Aorta (tissue), 5 donors: ENCODE results near the gene IFITM5. TPM values are rescaled to one million over a fixed set of nuclear protein-coding genes. Genes with fewer than 3 reads are reported as not detected.
"Not testable (repeated sequence)": the region's sequence is repeated elsewhere in the genome, so short reads cannot be mapped to it uniquely, and the experiment has no call there.

Experiments
- ATAC-seq: fragments of 200-7000 bp; cut with Tn5 transposase; one replicate; pipeline ENCODE4 v1.9.1; 2022; ENCODE audit warnings: moderate library complexity; ENCODE audit not compliant: low FRiP score
- DNase-seq, 2 donors: peaks; one replicate each; pipeline ENCODE4 v3.0.0-alpha.2; 2020
- H3K27ac ChIP-seq, 2 donors: one replicate each; pipeline ENCODE4 v1.5.1; 2013; ENCODE audit warnings: low read length in 2 of 2, mild to moderate bottlenecking in 2 of 2, moderate library complexity in 2 of 2, control low read depth in 1 of 2, inconsistent platforms in 1 of 2, low read depth in 1 of 2
- H3K27me3 ChIP-seq, 2 donors: one replicate each; pipeline ENCODE4 v1.6.1; 2013; ENCODE audit warnings: control low read depth in 1 of 2, low read length in 1 of 2, mild to moderate bottlenecking in 1 of 2, moderate library complexity in 1 of 2; ENCODE audit not compliant: insufficient read depth in 2 of 2, control insufficient read depth in 1 of 2
- H3K36me3 ChIP-seq, 2 donors: one replicate each; pipeline ENCODE4 v1.6.1; 2013; ENCODE audit warnings: control low read depth in 1 of 2, low read length in 1 of 2, mild to moderate bottlenecking in 1 of 2; ENCODE audit not compliant: insufficient read depth in 2 of 2, control insufficient read depth in 1 of 2
- H3K4me1 ChIP-seq, 2 donors: one replicate each; pipeline ENCODE4 v1.6.1; 2013; ENCODE audit warnings: low read length in 2 of 2, control low read depth in 1 of 2, mild to moderate bottlenecking in 1 of 2, moderate library complexity in 1 of 2; ENCODE audit not compliant: insufficient read depth in 2 of 2, control insufficient read depth in 1 of 2
- H3K4me3 ChIP-seq, 2 donors: one replicate each; pipeline ENCODE4 v1.5.1; 2013; ENCODE audit warnings: low read length in 2 of 2, control low read depth in 1 of 2, mild to moderate bottlenecking in 1 of 2
- H3K9me3 ChIP-seq: one replicate; pipeline ENCODE4 v1.6.1; 2013; ENCODE audit warnings: mild to moderate bottlenecking, low read length; ENCODE audit not compliant: control insufficient read depth
- WGBS, 2 donors: extraction: QIAGEN DNeasy Blood & Tissue Kit; methylation state at CpG; one replicate each; pipeline ENCODE4 v1.1.7; 2013; 5-methylcytosine and 5-hydroxymethylcytosine counted together
- intact Hi-C, 2 donors: fragments of 100-400 bp; cut with DNase I; formaldehyde crosslinking; loops; one replicate each; pipeline versions ENCODE4 v1.14.2 to v1.15.0; 2022
- polyA plus RNA-seq, 2 donors: library from polyadenylated mRNA; stranded (reverse); fragments of 200-250 nt; gene quantifications; one replicate each; pipeline ENCODE4 v1.2.3, GENCODE V29; 2013
- total RNA-seq, 2 donors: library from RNA; stranded (reverse); fragmentation: NEBNext Ultra II Directional; extraction: Animal tissue kit (Norgen Biotek cat#: 25700); gene quantifications; one replicate each; pipeline ENCODE4 v1.2.1, GENCODE V29; 2021
- donor health status: healthy with polysubstance abuse.
- donor health status: Bipolar disorder and iron deficiency.
- donor health status: DM: no; HTN: no; CAD: no.
- donor health status: DM: no; HTN: no; CAD: no.
- donor health status: DM: yes; HTN: yes; CAD: no.

The IFITM5 gene
- total and polyA plus RNA-seq, 4 donors: not detected

- intact Hi-C loops: loop anchor here in 1 of 2 donors (5.0 kb wide), 1 partner anchor 33 kb away; no protein-coding TSS in a partner anchor
- H3K27me3 ChIP-seq: no peaks in the 10 kb centered on the region
- H3K27ac ChIP-seq: no peak overlapping the region
- no peaks in the 10 kb centered on the region for H3K4me1 ChIP-seq
- no peaks in the 10 kb centered on the region for H3K9me3 ChIP-seq
- WGBS, 2 donors: 84 to 85% methylated on average over 11 of the region's 11 CpGs
- DNase-seq (peak in 1 of 2 donors; percentile 41), ATAC-seq (no peak)
- H3K36me3 ChIP-seq: no peaks in the 10 kb centered on the region
- no peak overlapping the region for H3K4me3 ChIP-seq
These were observed 24.8 kb upstream of the IFITM5 start for GRCh38 chr11:324156-324555.

GRCh38 chr11:319888-320273, 20.6 kb upstream of the IFITM5 start:
- not testable (repeated sequence) for H3K36me3 ChIP-seq, H3K9me3 ChIP-seq, DNase-seq, H3K4me1 ChIP-seq, H3K27me3 ChIP-seq
- ATAC-seq: peak; percentile 0
- 0 to 2% methylated on average over 6 to 10 of the region's 10 CpGs for WGBS, 2 donors
- H3K4me3 ChIP-seq: peak overlapping the region in 1 of 2 donors; percentile 87
- intact Hi-C loops: loop anchor here in 1 of 2 donors (5.0 kb wide), 1 partner anchor 37 kb away; no protein-coding TSS in a partner anchor
- H3K27ac ChIP-seq: peak overlapping the region; percentile 58 to 97

- H3K4me3 ChIP-seq: peak overlapping the region in 1 of 2 donors; percentile 87
- ATAC-seq: peak; percentile 54
- H3K36me3 ChIP-seq, DNase-seq, H3K27me3 ChIP-seq, H3K9me3 ChIP-seq, H3K4me1 ChIP-seq, intact Hi-C loops: not testable (repeated sequence)
- H3K27ac ChIP-seq: peak overlapping the region; percentile 58 to 73
- WGBS, 2 donors: 1 to 2% methylated on average over 17 to 20 of the region's 29 CpGs
These were observed 20.0 kb upstream of the IFITM5 start for GRCh38 chr11:319121-319887.

- peak overlapping the region in 1 of 2 donors; percentile 73 for H3K27ac ChIP-seq
- H3K9me3 ChIP-seq, H3K36me3 ChIP-seq, H3K4me1 ChIP-seq, H3K27me3 ChIP-seq, intact Hi-C loops: not testable (repeated sequence)
- peak overlapping the region in 1 of 2 donors; percentile 41 for H3K4me3 ChIP-seq
- DNase-seq: peak in 1 of 2 donors; percentile 74
- 0 to 2% methylated on average over 12 to 16 of the region's 79 CpGs for WGBS, 2 donors
- ATAC-seq: peak; percentile 87
These were observed 19.2 kb upstream of the IFITM5 start for GRCh38 chr11:318405-319120.

GRCh38 chr11:317668-318404, 18.5 kb upstream of the IFITM5 start:
- H3K36me3 ChIP-seq, ATAC-seq, intact Hi-C loops, H3K9me3 ChIP-seq, H3K4me3 ChIP-seq, H3K27ac ChIP-seq, H3K27me3 ChIP-seq, H3K4me1 ChIP-seq: not testable (repeated sequence)
- peak in 1 of 2 donors; percentile 53 for DNase-seq
- 34 to 38% methylated on average over 13 to 15 of the region's 30 CpGs for WGBS, 2 donors

GRCh38 chr11:316891-317301, 17.6 kb upstream of the IFITM5 start:
- Histone ChIP-seq H3K27me3 (no peaks in the 10 kb centered on the region), H3K36me3 (no peaks in the 10 kb centered on the region), H3K4me3 (no peak overlapping the region), H3K9me3 (no peaks in the 10 kb centered on the region), H3K27ac (no peak overlapping the region), H3K4me1 (no peaks in the 10 kb centered on the region)
- no peak for DNase-seq
- no peak for ATAC-seq
- intact Hi-C loops: no loop called here
- WGBS, 2 donors: 78 to 86% methylated on average over 7 of the region's 7 CpGs

- DNase-seq (peak in 1 of 2 donors; percentile 81), ATAC-seq (no peak)
- 16 to 24% methylated on average over 59 to 64 of the region's 64 CpGs for WGBS, 2 donors
- intact Hi-C loops: no loop called here
- Histone ChIP-seq H3K36me3 (no peaks in the 10 kb centered on the region), H3K4me3 (no peak overlapping the region), H3K27ac (no peak overlapping the region), H3K27me3 (no peaks in the 10 kb centered on the region), H3K9me3 (no peaks in the 10 kb centered on the region), H3K4me1 (no peaks in the 10 kb centered on the region)
These were observed 16.8 kb upstream of the IFITM5 start for GRCh38 chr11:316031-316701.

GRCh38 chr11:315516-315994, 16.2 kb upstream of the IFITM5 start:
- no peak overlapping the region for H3K27ac ChIP-seq
- no peaks in the 10 kb centered on the region for H3K9me3 ChIP-seq
- no peaks in the 10 kb centered on the region for H3K4me1 ChIP-seq
- no peaks in the 10 kb centered on the region for H3K36me3 ChIP-seq
- ATAC-seq: no peak
- no peak overlapping the region for H3K4me3 ChIP-seq
- 63 to 71% methylated on average over 25 to 32 of the region's 32 CpGs for WGBS, 2 donors
- DNase-seq: peak in 1 of 2 donors; percentile 47
- H3K27me3 ChIP-seq: no peaks in the 10 kb centered on the region
- intact Hi-C loops: no loop called here
